Middle frontal gyrus (tissue), 1 donor: ENCODE data around the gene GAGE13.
"Not testable (repeated sequence)": the region's sequence is repeated elsewhere in the genome, so short reads cannot be mapped to it uniquely, and the experiment has no call there.

ENCODE experiments used
- DNase-seq: peaks from one replicate; pipeline ENCODE4 v3.0.0-alpha.2; 2015; ENCODE audit warnings: low spot score; ENCODE audit errors: extremely low spot score

Gene GAGE13, protein sequence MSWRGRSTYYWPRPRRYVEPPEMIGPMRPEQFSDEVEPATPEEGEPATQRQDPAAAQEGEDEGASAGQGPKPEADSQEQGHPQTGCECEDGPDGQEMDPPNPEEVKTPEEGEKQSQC

DNA sequence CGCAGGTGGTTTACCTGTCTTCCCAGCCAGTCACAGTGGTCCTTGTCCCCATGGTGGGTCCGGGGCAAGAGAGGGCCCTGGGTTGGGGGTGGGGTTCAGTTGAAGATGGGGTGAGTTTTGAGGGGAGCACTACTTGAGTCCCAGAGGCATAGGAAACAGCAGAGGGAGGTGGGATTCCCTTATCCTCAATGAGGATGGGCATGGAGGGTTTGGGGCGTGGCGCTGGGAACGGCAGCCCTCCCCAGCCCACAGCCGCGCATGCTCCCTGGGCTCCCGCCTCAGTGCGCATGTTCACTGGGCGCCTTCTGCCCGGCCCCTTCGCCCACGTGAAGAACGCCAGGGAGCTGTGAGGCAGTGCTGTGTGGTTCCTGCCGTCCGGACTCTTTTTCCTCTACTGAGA, at the start of gene GAGE13:
GAGE13 (plus strand) TSS at position 301 of the 400 bp plus-strand sequence. CDS start 1,156 bp downstream, outside the sequence.
- DNase-seq = not testable (repeated sequence)

DNA sequence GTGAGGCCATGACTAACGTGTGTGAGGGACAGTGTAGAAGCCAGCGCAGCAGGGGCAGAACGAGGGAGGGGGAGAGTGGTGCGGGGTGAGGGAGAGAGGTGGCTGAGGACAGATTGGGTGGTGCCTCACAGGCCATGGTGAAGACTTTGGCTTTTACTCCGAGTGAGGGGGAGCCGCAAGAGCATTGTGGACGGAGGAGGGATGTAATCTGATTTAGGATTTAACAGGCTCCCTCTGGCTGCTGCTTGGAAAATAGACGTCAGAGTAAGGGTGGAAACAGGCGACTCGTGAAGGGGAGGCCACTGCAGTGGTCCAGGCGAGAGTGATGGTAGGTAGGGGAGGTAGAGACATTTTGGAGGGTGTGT, 48.8 kb upstream of the GAGE13 start:
- DNase-seq = no peak

DNA sequence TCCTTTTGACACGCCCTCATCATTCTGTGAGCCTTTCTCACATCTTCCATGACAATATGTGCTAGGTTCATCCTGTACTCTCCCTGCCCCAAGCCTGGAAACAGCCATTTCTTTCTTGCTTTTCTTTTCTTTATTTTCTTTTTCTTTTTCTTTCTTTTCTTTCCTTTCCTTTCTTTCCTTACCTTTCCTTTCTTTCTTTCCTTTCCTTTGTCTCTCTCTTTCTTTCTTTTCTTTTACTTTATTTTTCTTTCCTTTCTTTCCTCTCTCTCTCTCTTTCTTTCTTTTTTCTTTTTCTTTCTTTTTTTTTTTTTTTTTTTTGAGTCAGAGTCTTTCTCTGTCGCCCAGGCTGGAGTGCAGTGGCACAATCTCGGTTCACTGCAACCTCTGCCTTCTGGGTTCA, 47.2 kb upstream of the GAGE13 start:
- DNase-seq = no peak

DNA sequence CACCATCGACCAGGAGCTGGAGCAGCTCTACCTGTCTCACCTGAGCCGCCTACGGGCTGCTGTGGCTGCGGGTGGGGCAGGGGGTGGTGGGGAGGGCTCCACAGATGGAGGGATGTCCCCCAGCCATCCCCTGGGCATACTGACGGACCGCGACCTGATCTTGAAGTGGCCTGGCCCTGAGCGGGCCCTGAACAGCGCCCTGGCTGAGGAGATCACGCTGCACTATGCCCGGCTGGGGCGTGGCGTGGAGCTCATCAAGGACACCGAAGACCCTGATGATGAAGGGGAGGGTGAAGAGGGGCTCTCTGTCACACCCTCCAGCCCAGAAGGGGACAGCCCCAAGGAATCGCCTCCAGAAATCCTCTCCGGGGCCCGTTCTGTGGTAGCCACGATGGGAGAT, 45.2 kb upstream of the GAGE13 start:
- DNase-seq = no peak

DNA sequence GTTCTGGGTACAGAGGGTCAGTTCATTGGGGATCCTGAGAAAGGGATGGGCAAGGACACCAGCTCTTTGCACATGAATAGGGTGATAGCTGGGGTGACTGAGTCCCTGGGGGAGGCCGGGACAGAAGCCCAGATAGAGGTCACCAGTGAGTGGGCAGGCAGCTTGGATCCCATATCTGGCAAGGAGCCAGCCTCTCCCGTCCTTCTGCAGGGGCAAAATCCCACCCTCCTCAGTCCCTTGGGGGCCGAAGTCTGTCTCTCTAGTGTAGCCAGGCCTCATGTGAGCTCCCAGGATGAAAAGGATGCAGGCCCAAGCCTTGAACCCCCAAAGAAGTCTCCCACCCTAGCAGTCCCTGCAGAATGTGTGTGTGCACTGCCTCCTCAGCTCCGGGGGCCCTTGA, 44.8 kb upstream of the GAGE13 start:
- no peak for DNase-seq

DNA sequence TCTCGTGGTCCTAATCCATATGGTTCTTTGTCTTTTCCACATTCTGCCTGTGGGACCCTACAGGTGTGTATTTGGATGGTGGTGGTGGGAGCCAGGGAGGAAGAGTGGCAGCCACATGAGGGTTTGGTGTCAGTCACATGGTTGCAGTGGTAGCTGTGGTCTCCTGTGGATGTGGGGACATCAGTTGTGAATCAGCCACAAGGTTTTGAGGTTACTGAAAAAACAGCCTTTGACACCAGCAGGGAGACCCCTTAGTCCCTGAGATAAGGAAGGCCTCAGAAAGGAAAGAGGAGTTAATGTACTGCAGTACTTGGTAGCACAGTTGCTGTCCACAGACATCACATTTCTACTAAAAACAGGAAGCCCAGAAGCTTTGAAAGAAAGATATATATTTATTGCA, 43.7 kb upstream of the GAGE13 start:
- no peak for DNase-seq

DNA sequence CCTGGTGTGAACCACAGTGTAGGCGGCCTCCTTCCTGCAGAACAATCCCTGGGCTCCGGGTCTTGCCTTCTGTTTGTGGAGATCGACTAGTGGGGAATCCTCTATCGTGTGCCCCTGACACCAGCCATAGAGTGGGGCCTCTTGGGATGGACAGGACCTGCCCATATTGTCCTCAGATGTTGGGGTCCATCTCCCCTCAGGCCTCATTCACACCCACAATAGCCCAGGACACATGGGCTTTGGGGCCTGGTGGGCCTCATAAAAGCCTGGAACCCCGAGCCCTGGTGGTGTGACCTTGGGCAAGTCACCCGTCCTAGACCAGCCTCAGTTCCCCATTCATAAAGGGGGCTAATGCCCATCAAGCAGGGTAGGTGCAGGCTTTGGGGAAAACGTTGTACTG, 41.2 kb upstream of the GAGE13 start:
- no peak for DNase-seq

DNA sequence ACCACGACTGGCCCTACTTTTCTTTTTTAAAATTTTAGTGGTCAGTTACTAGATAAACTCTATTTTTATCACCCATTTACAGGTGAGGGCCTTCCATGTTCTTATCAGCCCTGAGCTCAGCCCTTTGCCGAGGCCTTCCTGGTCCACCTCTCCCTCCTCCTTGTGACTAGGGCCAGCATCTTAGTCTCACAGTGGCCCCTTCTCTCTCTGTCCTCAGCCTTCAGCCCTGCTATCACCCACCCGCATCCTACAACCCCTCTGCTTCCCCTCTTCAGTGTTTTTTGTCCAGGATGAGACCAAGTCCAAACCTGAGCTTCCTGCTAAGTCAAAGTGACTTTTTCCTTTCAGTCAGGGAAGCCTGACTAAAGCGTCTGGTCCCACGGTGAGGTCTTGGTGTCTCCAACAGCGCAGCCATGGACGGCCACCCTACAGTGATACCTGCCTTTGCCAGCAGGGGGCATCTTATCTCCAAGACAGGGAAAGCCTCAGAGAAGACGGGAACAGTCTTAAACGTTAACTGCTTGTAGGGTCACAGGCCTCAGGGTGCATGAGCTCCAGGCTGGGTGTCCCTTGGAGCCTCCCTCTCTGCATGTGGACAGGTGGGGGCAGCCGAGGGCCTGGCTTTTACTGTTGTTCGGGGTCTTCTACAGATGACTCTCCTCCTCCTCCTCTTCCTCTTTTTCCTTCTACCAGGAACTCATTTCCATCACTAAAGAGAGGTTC, 39.6 kb upstream of the GAGE13 start:
- no peak for DNase-seq

DNA sequence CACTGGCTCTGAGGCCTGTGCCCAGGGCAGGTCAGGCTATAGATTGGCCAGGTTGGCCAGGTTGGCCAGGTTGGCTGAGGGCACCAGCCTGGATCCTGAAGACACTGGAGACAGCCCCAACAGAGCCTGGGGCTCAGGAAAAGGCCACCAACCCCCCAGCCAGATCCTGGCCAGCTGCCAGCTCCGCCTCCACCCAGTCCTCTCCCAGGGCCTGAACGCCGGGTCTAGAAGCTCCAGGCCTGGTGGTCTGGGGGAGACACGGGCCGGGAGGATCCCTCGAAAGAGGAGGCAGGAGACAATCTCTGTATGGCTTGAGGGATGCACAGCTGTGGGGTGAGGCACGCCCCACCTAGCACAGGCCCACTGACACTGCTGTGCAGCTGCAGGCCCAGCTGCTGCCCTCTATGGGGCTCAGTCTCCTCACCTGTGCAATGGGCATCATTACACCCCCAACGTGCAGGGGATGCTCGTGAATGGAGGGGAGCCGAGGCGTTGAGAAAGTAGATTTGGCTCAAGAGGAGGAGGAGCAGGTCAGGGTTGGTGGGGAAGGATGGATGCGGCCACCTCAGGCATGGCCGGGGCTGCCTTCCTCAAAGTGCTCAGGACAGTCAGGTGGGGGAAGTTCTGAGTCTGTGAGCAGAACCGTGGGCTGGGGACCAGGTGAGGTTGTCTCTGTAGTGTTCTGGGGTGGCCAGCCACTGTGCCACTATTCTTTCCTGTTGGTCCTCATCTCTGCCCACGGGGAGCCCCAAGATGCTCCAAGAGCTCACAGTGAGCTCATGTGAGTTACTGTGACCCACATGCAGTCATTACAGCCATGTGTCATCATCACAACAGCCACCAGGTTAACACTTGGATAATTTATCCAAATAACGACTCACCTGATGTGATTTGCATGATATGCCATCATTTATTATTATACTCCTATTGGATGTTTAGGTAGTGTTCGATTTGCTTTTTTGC, 38.7 kb upstream of the GAGE13 start:
- DNase-seq = no peak

DNA sequence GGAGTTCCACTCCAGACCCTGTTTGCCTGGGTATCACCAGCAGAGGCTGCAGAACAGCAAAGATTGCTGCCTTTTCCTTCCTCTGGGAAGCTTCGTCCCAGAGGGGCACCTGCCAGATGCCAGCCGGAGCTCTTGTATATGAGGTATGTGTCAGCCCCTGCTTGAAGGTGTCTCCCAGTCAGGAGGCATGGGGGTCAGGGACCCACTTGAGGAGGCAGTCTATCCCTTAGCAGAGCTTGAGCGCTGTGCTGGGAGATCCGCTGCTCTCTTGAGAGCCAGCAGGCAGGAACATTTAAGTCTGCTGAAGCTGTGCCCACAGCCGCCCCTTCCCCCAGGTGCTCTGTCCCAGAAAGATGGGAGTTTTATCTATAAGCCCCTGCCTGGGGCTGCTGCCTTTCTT, 32.1 kb upstream of the GAGE13 start:
- not testable (repeated sequence) for DNase-seq

DNA sequence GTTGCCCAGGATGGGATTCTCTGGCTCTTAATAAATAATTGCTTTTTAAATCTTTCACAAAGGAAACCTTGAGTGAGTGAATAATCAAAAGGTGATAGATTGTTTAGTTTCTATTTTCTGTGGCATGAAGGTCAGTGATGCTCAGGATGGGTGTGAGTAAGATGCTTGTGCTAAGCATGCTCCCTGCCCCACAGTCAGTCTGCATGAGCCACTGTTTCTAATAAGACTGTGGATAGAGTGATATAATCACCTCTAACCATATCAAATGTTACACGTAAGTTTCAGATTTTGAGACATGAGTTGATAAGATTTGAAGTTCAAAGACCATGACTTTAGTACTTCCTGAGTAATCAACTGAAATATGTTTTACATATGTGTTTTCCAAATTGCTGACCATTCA, 30.7 kb upstream of the GAGE13 start:
- DNase-seq = no peak

DNA sequence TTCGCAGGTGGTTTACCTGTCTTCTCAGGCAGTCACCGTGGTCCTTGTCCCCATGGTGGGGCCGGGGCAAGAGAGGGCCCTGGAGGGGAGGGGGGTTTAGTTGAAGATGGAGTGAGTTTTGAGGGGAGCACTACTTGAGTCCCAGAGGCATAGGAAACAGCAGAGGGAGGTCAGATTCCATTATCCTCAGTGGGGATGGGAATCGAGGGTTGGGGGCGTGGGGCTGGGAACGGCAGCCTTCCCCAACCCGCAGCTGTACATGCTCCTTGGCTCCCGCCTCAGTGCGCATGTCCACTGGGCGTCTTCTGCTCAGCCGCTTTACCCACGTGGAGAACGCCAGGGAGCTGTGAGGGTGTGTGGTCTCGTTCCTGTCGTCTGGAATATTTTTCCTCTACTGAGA, 28.0 kb upstream of the GAGE13 start, which contains the start of gene GAGE10:
GAGE10 (plus strand) TSS at position 301 of the 400 bp plus-strand sequence. CDS start 1,214 bp downstream, outside the sequence.
- no peak for DNase-seq

DNA sequence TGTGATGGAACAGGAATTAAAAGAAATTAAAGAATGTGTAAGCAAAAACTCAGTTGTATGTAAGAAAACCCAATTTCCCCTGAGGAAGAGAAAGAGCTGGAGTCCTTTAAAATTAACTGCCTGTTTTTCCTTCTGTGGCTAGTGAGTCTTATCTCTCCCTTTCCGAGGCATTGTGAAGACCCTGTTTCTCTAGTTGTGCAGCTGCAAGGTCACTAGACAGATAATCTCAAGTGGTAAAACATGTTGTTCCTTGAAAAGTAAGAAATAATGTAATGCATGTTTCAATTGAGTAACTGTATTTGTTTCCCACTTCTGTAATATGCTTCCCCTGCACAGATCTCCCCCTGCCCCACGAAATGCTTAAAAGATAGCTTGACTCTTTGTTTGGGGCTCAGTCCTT, 23.6 kb upstream of the GAGE13 start:
- DNase-seq = not testable (repeated sequence)

DNA sequence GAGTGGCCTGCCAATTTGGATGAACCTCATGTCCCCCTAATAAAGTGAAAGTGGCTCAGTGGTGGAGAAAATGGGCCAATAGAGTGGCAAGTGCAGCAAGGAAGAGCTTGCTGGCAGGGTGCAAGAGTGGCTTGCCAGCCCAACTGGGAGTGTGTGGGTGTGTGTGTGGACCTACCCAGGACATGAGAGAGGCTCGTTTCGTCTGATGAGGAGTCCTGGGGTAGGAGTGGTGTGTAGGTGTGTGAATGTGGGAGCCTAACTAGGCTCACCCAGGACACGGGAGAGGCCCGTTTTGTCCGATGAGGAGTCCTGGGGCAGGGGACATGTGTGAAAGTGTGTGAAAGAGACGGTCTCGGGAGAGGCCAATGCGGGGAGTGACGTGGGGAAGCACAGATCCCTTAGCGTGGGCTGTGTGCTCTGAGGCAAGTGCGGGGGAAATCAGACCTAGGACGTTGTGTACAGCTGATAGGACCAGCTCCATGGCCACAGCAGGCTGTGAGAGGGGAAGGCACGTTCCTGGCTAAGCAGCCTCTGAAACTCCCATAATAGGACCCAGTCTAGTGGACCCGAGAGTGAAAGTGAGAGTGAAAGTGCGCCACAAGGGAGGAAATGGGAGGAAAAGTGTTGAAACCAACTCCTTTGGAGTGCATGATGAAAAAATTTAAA, 22.6 kb upstream of the GAGE13 start:
- no peak for DNase-seq

DNA sequence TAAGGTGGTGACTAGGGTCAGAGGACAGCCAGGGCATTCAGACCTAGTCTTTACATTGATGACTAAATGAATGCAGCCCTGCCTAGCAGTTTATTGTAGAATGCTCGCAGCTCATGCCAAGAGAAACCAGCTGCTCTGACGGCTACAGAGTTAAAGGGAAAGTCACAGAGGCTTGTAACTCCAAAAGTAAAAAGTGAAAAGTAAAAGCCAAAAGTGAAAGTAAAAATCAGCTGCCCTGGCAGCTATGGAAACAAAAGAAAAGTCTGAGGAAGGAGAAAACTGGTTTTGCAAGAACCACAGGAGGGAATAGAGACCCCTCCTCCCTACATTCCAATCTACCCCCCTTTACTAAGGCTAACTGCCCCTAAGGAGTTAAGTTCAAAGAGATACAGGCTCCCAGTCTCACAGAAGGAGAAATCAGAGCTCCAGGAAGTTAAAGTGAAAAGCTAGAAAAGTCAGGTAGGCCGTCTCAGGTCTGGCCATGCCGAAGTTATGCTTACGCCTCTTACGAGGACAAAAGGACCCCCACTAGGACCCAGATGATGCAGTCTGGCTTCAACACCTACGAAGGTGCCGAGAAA, 21.9 kb upstream of the GAGE13 start:
- no peak for DNase-seq

DNA sequence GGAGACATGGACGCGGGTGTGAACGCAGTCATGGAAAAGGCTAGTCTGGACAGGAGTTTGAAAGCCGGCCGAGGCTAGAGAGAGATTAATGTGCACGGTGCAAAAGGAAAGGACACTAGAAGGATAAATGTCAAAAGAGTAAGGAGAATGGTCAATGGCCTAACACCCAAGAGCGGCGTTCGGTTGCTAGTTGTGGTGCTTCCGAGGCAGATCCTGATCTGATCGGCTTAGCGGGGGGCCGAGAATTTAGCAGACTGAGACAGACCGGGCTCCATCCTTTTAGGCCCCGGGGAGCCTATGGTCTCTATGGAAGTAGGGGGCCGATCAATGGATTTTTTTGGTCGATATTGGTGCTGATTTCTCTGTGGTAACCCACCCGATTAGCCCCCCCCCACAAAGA, 21.0 kb upstream of the GAGE13 start:
- no peak for DNase-seq

DNA sequence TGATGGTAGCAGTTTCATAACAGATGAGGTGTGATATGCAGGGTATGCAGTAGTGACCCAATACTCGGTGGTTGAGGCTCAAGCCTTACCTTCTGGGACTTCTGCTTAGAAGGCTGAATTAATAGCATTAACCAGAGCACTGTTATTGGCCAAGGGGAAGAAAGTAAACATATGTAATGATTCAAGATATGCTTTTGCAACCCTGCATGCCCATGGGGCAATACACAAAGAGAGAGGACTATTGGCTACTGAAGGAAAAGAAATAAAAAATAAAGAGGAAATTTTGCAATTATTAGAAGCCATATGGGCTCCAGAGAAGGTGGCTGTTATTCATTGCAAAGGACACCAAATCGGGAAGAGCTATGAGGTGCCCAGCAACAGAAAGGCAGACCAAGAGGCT, 19.2 kb upstream of the GAGE13 start:
- DNase-seq = no peak

DNA sequence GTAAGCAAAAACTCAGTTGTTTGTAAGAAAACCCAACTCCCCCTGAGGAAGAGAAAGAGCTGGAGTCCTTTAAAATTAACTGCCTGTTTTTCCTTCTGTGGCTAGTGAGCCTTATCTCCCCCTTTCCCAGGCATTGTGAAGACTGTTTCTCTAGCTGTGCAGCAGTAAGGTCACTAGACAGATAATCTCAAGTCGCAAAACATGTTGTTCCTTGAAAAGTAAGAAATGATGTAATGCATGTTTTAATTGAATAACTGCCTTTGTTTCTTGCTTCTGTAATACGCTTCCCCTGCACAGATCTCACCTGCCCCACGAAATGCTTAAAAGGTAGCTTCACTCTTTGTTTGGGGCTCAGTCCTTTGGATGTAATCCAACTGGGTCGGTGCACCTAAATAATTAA, 15.3 kb upstream of the GAGE13 start:
- no peak for DNase-seq

DNA sequence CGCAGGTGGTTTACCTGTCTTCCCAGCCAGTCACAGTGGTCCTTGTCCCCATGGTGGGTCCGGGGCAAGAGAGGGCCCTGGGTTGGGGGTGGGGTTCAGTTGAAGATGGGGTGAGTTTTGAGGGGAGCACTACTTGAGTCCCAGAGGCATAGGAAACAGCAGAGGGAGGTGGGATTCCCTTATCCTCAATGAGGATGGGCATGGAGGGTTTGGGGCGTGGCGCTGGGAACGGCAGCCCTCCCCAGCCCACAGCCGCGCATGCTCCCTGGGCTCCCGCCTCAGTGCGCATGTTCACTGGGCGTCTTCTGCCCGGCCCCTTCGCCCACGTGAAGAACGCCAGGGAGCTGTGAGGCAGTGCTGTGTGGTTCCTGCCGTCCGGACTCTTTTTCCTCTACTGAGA, 9.6 kb upstream of the GAGE13 start, which contains the start of gene GAGE12J:
GAGE12J (plus strand) TSS at position 301 of the 400 bp plus-strand sequence. CDS start 1,157 bp downstream, outside the sequence.
- DNase-seq = not testable (repeated sequence)

DNA sequence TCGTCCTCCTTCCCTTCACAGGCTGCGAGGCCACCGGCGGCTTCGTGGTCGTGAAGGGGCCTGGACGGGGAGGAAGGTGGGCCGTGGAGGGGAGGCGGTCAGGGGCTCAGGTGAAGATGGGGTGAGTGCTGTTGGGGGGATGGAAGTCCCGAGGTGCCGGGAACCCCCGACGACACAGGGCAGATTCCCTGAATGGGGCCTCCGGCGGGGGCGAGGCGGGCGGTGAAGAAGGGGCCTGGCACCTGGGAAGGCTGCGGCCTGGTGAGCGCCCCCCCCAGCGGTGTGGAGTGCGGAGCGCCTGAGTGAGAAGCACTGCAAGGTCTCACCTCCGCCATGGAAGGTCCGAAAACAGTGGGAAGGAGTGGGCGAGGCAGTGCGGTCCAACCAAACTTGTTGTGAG, 9.1 kb upstream of the GAGE13 start:
- not testable (repeated sequence) for DNase-seq

DNA sequence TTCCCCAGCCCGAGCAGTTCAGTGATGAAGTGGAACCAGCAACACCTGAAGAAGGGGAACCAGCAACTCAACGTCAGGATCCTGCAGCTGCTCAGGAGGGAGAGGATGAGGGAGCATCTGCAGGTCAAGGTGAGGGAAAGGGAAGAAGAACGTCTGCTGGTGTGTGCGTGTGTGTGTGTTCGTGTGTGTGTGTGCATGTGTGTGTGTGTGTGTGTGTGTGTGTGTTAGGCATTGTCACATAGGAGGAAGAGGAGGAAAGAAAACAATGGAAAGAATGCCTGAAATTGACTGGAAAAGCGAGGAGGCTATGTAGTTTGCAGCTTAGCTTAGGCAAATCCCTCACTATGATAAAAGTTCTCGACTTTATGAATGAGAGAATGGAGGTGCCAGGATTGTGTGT, 7.6 kb upstream of the GAGE13 start:
- not testable (repeated sequence) for DNase-seq
